K562 (cell line): ENCODE measurements around the gene GNS. TPM values are rescaled to one million over a fixed set of nuclear protein-coding genes. Genes with fewer than 3 reads are reported as not detected.

Experiments
- ATAC-seq: fragments of 200-7000 bp; cut with Tn5 transposase; 3 replicates; pipeline ENCODE4 v1.9.1; 2020; ENCODE audit warnings: moderate library complexity
- BruUV-seq: library from RNA; stranded (reverse); fragments of 400-500 nt; replicated peaks from 2 replicates; lab custom pipeline; 2021; lab: Mats Ljungman, UMichigan
- CTCF ChIA-PET: fragments of 300-600 bp; formaldehyde crosslinking; extraction: SDS; loops from one replicate; lab custom pipeline; 2021; ENCODE audit warnings: low intra/inter-chr PET ratio; lab: Yijun Ruan, JAX
- POLR2A ChIA-PET: fragments of 300-600, 350-650 bp; sonication (Branson Sonifier 250); formaldehyde crosslinking; extraction: SDS; loops from one replicate; lab custom pipeline; 2021; ENCODE audit warnings: antibody characterized with exemption, inconsistent platforms; lab: Yijun Ruan, JAX
- DNase-seq, 4 experiments: peaks; one replicate each; pipeline versions ENCODE4 v3.0.0 to v3.0.0-alpha.2; 2011 to 2018; ENCODE audit warnings: low spot score in 3 of 4, mixed read lengths in 3 of 4; ENCODE audit errors: extremely low read depth in 1 of 4
- FAIRE-seq: peaks from 2 replicates; lab custom pipeline; 2011; peaks lifted over from hg19 to GRCh38; lab: Jason Lieb, UNC
- H2AFZ ChIP-seq: 2 replicates; pipeline ENCODE4 v1.6.0; 2011; ENCODE audit warnings: low read depth, low read length, control low read depth, inconsistent platforms
- H3K27ac ChIP-seq: fragments of 200-600 bp; 3 replicates; pipeline ENCODE4 v1.8.0; 2011; ENCODE audit warnings: low read depth, mild to moderate bottlenecking, control low read depth, inconsistent platforms, low read length, moderate library complexity, mixed read lengths; ENCODE audit errors: extremely low read depth
- H3K27me3 ChIP-seq, 2 experiments: fragments of 300-600 bp in 1 of 2; 2 replicates in 1 of 2; 3 replicates in 1 of 2; pipeline versions ENCODE4 v1.6.0 to v1.8.0; 2011; ENCODE audit warnings: inconsistent platforms in 2 of 2, low read length in 2 of 2, mild to moderate bottlenecking in 1 of 2, mixed read lengths in 1 of 2, moderate library complexity in 1 of 2; ENCODE audit not compliant: control insufficient read depth in 2 of 2, insufficient read depth in 2 of 2
- H3K36me3 ChIP-seq: fragments of 300-600 bp; 3 replicates; pipeline ENCODE4 v1.8.0; 2011; ENCODE audit warnings: mild to moderate bottlenecking, low read length, inconsistent platforms; ENCODE audit not compliant: control insufficient read depth, insufficient read depth
- H3K4me1 ChIP-seq, 2 experiments: fragments of 200-600 bp in 1 of 2; replicated peaks in 1 of 2; 2 replicates in 1 of 2; 3 replicates in 1 of 2; pipeline versions ENCODE4 v1.5.1 to v1.8.0; 2011; ENCODE audit warnings: inconsistent platforms in 2 of 2, low read length in 2 of 2, mild to moderate bottlenecking in 1 of 2, mixed read lengths in 1 of 2, moderate library complexity in 1 of 2; ENCODE audit not compliant: control insufficient read depth in 2 of 2, insufficient read depth in 2 of 2
- H3K4me2 ChIP-seq: 2 replicates; pipeline ENCODE4 v1.6.1; 2011; ENCODE audit warnings: low read length, control low read depth, inconsistent platforms, mixed read lengths; ENCODE audit not compliant: insufficient read depth
- H3K4me3 ChIP-seq: fragments of 200-600 bp; sonication (generic), shearing (Covaris generic); 2 replicates; pipeline ENCODE4 v1.5.1; 2016; ENCODE audit warnings: control low read depth, inconsistent platforms
- H3K79me2 ChIP-seq: fragments of 200-600 bp; 3 replicates; pipeline ENCODE4 v1.8.0; 2011; ENCODE audit warnings: low read length, inconsistent platforms; ENCODE audit not compliant: control insufficient read depth, insufficient read depth
- H3K9ac ChIP-seq, 2 experiments: 2 replicates each; pipeline versions ENCODE4 v1.6.0 to v1.6.1; 2011; ENCODE audit warnings: low read depth in 2 of 2, low read length in 2 of 2, control low read depth in 1 of 2, inconsistent platforms in 1 of 2, mild to moderate bottlenecking in 1 of 2, mixed read lengths in 1 of 2; ENCODE audit not compliant: insufficient read depth in 1 of 2
- H3K9me1 ChIP-seq: one replicate; pipeline ENCODE4 v1.6.0; 2011; ENCODE audit warnings: inconsistent platforms, mild to moderate bottlenecking, low read length, moderate library complexity; ENCODE audit not compliant: control insufficient read depth, insufficient read depth
- H3K9me3 ChIP-seq: replicated peaks from 2 replicates; pipeline ENCODE4 v1.5.1; 2011; ENCODE audit warnings: low read depth, low read length, inconsistent platforms; ENCODE audit not compliant: control insufficient read depth, insufficient read depth
- H4K20me1 ChIP-seq: replicated peaks from 2 replicates; pipeline ENCODE4 v1.6.1; 2011; ENCODE audit warnings: low read length, inconsistent platforms, mixed read lengths; ENCODE audit not compliant: control insufficient read depth, insufficient read depth
- CEBPG ChIP-seq, 3 experiments: fragments of 200-800 bp in 1 of 3; sonication (Bioruptor generic) in 1 of 3; sonication (generic) in 1 of 3; formaldehyde crosslinking in 1 of 3; IDR thresholded peaks in 2 of 3; conservative IDR thresholded peaks in 1 of 3; 2 replicates each; pipeline versions ENCODE4 v1.6.1 to v1.8.0; 2016 to 2022; ENCODE audit warnings: missing compliant biosample characterization in 2 of 3, missing genetic modification characterization in 2 of 3, mild to moderate bottlenecking in 1 of 3, missing genetic modification reagents in 1 of 3
- GTF2F1 ChIP-seq: IDR thresholded peaks from 2 replicates; pipeline ENCODE4 v1.6.1; 2011; ENCODE audit warnings: low read depth, low read length, improper control_type of control experiment
- HDAC1 ChIP-seq, 2 experiments: fragments of 450-650 bp; IDR thresholded peaks; 2 replicates each; pipeline ENCODE4 v1.6.1; 2016 to 2017; ENCODE audit warnings: inconsistent platforms in 1 of 2, mild to moderate bottlenecking in 1 of 2, moderate library complexity in 1 of 2
- KAT7 ChIP-seq: sonication (generic); formaldehyde crosslinking; IDR thresholded peaks from 2 replicates; pipeline ENCODE4 v1.8.0; 2022; ENCODE audit warnings: missing genetic modification reagents, mild to moderate bottlenecking, borderline replicate concordance
- PHF20 ChIP-seq: fragments of 450-650 bp; IDR thresholded peaks from 2 replicates; pipeline ENCODE4 v1.6.1; 2018; ENCODE audit not compliant: partially characterized antibody
- WGBS: fragments of 100-300 bp; shearing (Covaris generic); methylation state at CpG from one replicate; pipeline ENCODE4 v1.1.6; 2016; ENCODE audit warnings: low coverage, mixed read lengths; ENCODE audit not compliant: insufficient coverage; ENCODE audit errors: missing lambda C conversion rate; 5-methylcytosine and 5-hydroxymethylcytosine counted together
- in situ Hi-C: fragments of 300-500 bp; cut with MboI; formaldehyde crosslinking; loops from 4 replicates; pipeline ENCODE4 v1.15.0; 2018; ENCODE audit warnings: inconsistent platforms, mixed read lengths
- intact Hi-C: fragments of 100-400 bp; cut with micrococcal nuclease; formaldehyde crosslinking; loops from 2 replicates; pipeline ENCODE4 v1.14.2; 2022
- polyA plus RNA-seq, 8 experiments: library from polyadenylated mRNA; depleted of rRNA in 4 of 8; stranded (reverse) in 5 of 8; unstranded in 3 of 8; fragments of >200 nt; fragmentation: Nextera tagmentation in 2 of 8; fragmentation: Illumina TruSeq in 1 of 8; extraction: Ambion mirVana in 2 of 8; extraction: Trizol in 1 of 8; gene quantifications; 2 replicates each; pipeline versions ENCODE4 v1.2.1 to v1.2.3, GENCODE V29; 2011 to 2014; ENCODE audit warnings: inconsistent platforms in 1 of 8, missing spikeins in 1 of 8
- total RNA-seq, 7 experiments: library from RNA; depleted of rRNA in 6 of 7; stranded (reverse); fragments of >200 nt in 6 of 7; fragmentation: Illumina TruSeq in 2 of 7; extraction: Trizol in 2 of 7; gene quantifications; 2 replicates each; pipeline versions ENCODE4 v1.2.1 to v1.2.3, GENCODE V29; 2011 to 2021; ENCODE audit warnings: low replicate concordance in 1 of 7
- TF ChIP-seq, protein P1 (sequence below): fragments of 450-650 bp; IDR thresholded peaks from 2 replicates; pipeline ENCODE4 v1.6.1; 2016; ENCODE audit warnings: mild to moderate bottlenecking, moderate library complexity
- TF ChIP-seq, protein P2 (sequence below): IDR thresholded peaks from 2 replicates; pipeline ENCODE4 v1.6.1; 2011; ENCODE audit not compliant: insufficient read length; ENCODE audit errors: extremely low read depth

GNS gene
- total and polyA plus RNA-seq, 9 of the 15 experiments (the other 6 are each of a cell fraction or from before 2014, with no cell fraction given), result 4.6 to 30.3 (median 18.9) TPM

DNA sequence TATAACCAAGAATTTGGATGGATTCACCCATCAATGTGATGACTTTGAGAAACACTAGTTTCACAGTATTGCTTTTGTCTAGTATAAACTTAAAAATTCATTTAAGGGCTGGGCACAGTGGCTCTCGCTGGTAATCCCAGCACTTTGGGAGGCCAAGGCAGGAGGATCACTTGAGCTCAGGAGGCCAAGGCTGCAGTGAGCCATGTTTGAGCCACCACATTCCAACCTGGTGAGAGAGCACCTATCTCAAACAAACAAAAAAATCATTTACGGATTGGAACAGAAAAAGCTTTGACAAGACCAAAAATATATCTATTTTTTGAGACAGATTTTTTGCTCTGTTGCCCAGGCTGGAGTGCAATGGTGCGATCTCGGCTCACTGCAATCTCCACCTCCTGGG lies 27.5 kb downstream of the GNS start:
- peaks cover 29% of the 10 kb centered on the region for H3K36me3 ChIP-seq
- H3K27me3 ChIP-seq, result no peaks in the 10 kb centered on the region
- in situ Hi-C loops, result no loop called here
- no peak overlapping the region for H3K27ac ChIP-seq
- no peak overlapping the region for H3K9ac ChIP-seq
- H3K4me3 ChIP-seq, result no peak overlapping the region
- H3K9me1 ChIP-seq, result no peaks in the 10 kb centered on the region
- POLR2A ChIA-PET, result interaction anchor here (0.7 kb wide), 1 partner anchor 8 kb away, joined by 3 read pairs; no protein-coding TSS in a partner anchor
- CTCF ChIA-PET, result interaction anchor here (0.5 kb wide), 1 partner anchor 38 kb away, joined by 6 read pairs; no protein-coding TSS in a partner anchor
- ATAC-seq (no peak), FAIRE-seq (no peak), DNase-seq (no peak)
- BruUV-seq, result no TSS peak
- no peak overlapping the region for H3K4me2 ChIP-seq
- H3K9me3 ChIP-seq, result no peaks in the 10 kb centered on the region
- no peak overlapping the region for H2AFZ ChIP-seq
- no peaks in the 10 kb centered on the region for H4K20me1 ChIP-seq
- 94% methylated on average over 4 of the region's 4 CpGs for WGBS
- intact Hi-C loops, result no loop called here
- peaks cover 0 to 14% of the 10 kb centered on the region in 2 experiments; a peak in 3 of 5 replicates for H3K4me1 ChIP-seq
- H3K79me2 ChIP-seq, result no peaks in the 10 kb centered on the region
- TF ChIP-seq PHF20 (no peak), HDAC1 (IDR thresholded peaks at IDR 0.05) (no peak), KAT7 (no peak), CEBPG (CRISPR knock-in tag; IDR thresholded peaks at IDR 0.05) (no peak), CEBPG (tag; conservative IDR thresholded peaks at IDR 0.05 in 1 of 2, IDR thresholded peaks at IDR 0.05 in 1 of 2) (no peak), GTF2F1 (no peak)
- TF ChIP-seq, protein P1, sequence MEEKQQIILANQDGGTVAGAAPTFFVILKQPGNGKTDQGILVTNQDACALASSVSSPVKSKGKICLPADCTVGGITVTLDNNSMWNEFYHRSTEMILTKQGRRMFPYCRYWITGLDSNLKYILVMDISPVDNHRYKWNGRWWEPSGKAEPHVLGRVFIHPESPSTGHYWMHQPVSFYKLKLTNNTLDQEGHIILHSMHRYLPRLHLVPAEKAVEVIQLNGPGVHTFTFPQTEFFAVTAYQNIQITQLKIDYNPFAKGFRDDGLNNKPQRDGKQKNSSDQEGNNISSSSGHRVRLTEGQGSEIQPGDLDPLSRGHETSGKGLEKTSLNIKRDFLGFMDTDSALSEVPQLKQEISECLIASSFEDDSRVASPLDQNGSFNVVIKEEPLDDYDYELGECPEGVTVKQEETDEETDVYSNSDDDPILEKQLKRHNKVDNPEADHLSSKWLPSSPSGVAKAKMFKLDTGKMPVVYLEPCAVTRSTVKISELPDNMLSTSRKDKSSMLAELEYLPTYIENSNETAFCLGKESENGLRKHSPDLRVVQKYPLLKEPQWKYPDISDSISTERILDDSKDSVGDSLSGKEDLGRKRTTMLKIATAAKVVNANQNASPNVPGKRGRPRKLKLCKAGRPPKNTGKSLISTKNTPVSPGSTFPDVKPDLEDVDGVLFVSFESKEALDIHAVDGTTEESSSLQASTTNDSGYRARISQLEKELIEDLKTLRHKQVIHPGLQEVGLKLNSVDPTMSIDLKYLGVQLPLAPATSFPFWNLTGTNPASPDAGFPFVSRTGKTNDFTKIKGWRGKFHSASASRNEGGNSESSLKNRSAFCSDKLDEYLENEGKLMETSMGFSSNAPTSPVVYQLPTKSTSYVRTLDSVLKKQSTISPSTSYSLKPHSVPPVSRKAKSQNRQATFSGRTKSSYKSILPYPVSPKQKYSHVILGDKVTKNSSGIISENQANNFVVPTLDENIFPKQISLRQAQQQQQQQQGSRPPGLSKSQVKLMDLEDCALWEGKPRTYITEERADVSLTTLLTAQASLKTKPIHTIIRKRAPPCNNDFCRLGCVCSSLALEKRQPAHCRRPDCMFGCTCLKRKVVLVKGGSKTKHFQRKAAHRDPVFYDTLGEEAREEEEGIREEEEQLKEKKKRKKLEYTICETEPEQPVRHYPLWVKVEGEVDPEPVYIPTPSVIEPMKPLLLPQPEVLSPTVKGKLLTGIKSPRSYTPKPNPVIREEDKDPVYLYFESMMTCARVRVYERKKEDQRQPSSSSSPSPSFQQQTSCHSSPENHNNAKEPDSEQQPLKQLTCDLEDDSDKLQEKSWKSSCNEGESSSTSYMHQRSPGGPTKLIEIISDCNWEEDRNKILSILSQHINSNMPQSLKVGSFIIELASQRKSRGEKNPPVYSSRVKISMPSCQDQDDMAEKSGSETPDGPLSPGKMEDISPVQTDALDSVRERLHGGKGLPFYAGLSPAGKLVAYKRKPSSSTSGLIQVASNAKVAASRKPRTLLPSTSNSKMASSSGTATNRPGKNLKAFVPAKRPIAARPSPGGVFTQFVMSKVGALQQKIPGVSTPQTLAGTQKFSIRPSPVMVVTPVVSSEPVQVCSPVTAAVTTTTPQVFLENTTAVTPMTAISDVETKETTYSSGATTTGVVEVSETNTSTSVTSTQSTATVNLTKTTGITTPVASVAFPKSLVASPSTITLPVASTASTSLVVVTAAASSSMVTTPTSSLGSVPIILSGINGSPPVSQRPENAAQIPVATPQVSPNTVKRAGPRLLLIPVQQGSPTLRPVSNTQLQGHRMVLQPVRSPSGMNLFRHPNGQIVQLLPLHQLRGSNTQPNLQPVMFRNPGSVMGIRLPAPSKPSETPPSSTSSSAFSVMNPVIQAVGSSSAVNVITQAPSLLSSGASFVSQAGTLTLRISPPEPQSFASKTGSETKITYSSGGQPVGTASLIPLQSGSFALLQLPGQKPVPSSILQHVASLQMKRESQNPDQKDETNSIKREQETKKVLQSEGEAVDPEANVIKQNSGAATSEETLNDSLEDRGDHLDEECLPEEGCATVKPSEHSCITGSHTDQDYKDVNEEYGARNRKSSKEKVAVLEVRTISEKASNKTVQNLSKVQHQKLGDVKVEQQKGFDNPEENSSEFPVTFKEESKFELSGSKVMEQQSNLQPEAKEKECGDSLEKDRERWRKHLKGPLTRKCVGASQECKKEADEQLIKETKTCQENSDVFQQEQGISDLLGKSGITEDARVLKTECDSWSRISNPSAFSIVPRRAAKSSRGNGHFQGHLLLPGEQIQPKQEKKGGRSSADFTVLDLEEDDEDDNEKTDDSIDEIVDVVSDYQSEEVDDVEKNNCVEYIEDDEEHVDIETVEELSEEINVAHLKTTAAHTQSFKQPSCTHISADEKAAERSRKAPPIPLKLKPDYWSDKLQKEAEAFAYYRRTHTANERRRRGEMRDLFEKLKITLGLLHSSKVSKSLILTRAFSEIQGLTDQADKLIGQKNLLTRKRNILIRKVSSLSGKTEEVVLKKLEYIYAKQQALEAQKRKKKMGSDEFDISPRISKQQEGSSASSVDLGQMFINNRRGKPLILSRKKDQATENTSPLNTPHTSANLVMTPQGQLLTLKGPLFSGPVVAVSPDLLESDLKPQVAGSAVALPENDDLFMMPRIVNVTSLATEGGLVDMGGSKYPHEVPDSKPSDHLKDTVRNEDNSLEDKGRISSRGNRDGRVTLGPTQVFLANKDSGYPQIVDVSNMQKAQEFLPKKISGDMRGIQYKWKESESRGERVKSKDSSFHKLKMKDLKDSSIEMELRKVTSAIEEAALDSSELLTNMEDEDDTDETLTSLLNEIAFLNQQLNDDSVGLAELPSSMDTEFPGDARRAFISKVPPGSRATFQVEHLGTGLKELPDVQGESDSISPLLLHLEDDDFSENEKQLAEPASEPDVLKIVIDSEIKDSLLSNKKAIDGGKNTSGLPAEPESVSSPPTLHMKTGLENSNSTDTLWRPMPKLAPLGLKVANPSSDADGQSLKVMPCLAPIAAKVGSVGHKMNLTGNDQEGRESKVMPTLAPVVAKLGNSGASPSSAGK, result no peak
- TF ChIP-seq, protein P2, sequence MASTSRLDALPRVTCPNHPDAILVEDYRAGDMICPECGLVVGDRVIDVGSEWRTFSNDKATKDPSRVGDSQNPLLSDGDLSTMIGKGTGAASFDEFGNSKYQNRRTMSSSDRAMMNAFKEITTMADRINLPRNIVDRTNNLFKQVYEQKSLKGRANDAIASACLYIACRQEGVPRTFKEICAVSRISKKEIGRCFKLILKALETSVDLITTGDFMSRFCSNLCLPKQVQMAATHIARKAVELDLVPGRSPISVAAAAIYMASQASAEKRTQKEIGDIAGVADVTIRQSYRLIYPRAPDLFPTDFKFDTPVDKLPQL, result no peak
